Measurements from ENCODE around the gene ATXN2.
"Not testable (repeated sequence)": the region's sequence is repeated elsewhere in the genome, so short reads cannot be mapped to it uniquely, and the experiment has no call there.

The ATXN2 gene

DNA sequence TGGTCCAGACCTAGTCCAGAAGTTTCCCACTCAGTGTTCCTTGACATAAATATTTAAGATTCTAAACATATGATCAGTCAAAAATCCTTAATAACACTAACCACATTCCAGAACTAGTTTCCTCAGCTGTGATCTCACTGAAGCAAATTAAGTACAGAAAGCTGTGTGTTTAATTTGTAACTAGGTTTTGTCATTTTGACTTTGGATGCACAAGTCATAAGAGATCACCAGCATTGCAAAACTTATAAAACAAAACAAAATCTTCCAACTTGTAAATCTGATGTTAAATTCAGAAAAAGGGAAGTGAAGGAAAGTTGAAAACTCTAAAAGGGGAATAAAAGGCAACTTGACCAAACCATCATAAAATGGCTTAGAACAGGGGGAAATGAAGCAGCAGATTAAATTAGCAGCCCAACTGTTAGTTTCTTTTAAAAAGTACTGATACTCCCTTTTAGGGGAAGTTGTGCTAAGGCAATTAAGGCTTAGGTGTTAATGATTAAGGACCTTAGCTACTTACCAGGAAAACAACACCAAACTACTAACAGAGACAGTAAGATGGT is 136.8 kb downstream of the ATXN2 start:
- H3K27ac Mint-ChIP-seq: peak overlapping the region; percentile 27
- no peaks in the 10 kb centered on the region for H3K9me3 Mint-ChIP-seq

GRCh38 chr12:111460111-111460510 is 139.0 kb downstream of the ATXN2 start:
- not testable (repeated sequence) for H3K4me3 Mint-ChIP-seq, H3K27me3 Mint-ChIP-seq, H3K27ac Mint-ChIP-seq, H3K9me3 Mint-ChIP-seq
- H3K4me1 Mint-ChIP-seq (ENCODE audit: low read depth): peaks cover 14% of the 10 kb centered on the region
- peaks cover 13% of the 10 kb centered on the region for H3K36me3 Mint-ChIP-seq (ENCODE audit: low read depth)

More for the DNA sequence above, 136.8 kb downstream of the ATXN2 start:
- no peak overlapping the region for H3K4me3 Mint-ChIP-seq
- peaks cover 7% of the 10 kb centered on the region for H3K36me3 Mint-ChIP-seq (ENCODE audit: low read depth)
- peaks cover 6% of the 10 kb centered on the region for H3K4me1 Mint-ChIP-seq (ENCODE audit: low read depth)
- no peaks in the 10 kb centered on the region for H3K27me3 Mint-ChIP-seq

DNA sequence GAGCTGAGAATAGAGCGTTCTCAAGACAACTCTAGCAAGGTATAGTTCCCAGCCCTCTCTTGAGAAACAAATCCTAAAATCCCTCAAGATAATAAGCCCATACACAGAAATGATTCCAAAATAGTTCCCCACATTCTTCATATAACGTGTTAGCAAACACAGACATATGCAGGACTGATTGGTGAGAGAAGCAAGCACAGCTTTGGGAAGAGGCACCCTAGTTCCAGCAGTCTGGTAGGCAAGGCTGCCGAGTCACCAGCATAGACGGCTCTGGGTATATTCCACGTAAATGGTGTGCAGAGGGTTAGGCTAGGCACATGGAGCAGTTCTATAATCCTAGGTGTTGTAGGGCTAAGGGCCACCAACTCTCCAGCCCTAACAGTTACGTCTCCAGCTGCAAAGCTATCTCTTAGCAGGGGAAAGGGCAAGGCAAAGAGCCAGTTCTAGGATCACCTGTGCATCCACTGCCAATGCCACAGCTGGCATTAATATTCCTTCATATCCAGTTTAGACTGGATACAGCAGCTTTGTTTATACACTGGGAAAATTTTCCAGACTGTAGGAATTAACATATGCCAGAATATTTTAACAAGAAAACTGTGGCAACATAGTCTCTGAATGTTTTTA is 140.5 kb downstream of the ATXN2 start:
- peaks cover 20% of the 10 kb centered on the region for H3K4me1 Mint-ChIP-seq (ENCODE audit: low read depth)
- peaks cover 15% of the 10 kb centered on the region for H3K36me3 Mint-ChIP-seq (ENCODE audit: low read depth)
- no peaks in the 10 kb centered on the region for H3K9me3 Mint-ChIP-seq
- no peaks in the 10 kb centered on the region for H3K27me3 Mint-ChIP-seq
- peak overlapping the region; percentile 8 for H3K27ac Mint-ChIP-seq
- no peak overlapping the region for H3K4me3 Mint-ChIP-seq

DNA sequence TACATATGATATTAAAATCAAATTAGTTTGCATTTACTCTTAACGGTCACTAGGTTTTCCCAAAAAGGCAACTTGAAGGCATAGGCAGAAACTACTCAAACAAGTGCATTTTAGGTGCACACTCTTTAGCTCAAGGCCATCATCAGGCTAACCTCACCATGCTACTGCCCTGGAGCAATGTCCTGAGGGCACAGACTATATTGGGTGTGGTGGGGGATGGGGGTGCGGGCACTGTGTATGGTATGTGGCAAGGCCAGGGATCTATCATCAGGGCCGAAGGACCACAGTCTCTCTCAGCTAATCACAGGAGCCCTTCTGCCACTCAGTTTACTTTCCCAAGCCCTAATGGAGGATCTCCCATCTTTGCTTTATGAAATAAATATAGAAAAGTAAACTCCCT is 141.5 kb downstream of the ATXN2 start:
- Mint-ChIP-seq H3K4me1 (ENCODE audit: low read depth) (peaks cover 19% of the 10 kb centered on the region), H3K27me3 (no peaks in the 10 kb centered on the region), H3K9me3 (no peaks in the 10 kb centered on the region), H3K36me3 (ENCODE audit: low read depth) (peaks cover 19% of the 10 kb centered on the region), H3K27ac (peak overlapping the region; percentile 16), H3K4me3 (no peak overlapping the region)

DNA sequence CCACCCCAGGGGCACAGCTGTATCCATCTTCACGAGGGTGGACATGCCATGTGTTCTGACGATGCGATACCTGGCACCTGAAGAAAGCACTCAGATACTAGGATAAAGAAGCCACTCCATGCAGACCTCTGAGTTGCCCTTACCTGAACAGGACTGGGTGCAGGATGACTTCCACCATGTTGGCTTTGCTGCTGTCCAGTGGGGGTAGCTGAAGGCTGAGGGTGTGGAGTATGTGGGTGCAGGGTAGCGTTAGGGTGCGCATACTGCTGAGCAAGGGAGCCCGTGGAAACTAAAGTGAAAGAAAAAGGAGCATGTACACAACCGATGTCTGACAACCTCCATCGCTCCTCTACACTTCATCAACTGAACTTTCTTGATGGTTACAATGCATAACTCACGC is 142.0 kb downstream of the ATXN2 start:
- H3K4me1 Mint-ChIP-seq (ENCODE audit: low read depth): peaks cover 15% of the 10 kb centered on the region
- no peaks in the 10 kb centered on the region for H3K27me3 Mint-ChIP-seq
- no peak overlapping the region for H3K27ac Mint-ChIP-seq
- no peak overlapping the region for H3K4me3 Mint-ChIP-seq
- peaks cover 19% of the 10 kb centered on the region for H3K36me3 Mint-ChIP-seq (ENCODE audit: low read depth)
- H3K9me3 Mint-ChIP-seq: no peaks in the 10 kb centered on the region

- H3K36me3 Mint-ChIP-seq (ENCODE audit: low read depth): peaks cover 29% of the 10 kb centered on the region
- H3K27ac Mint-ChIP-seq: peak overlapping the region; percentile 51
- H3K4me1 Mint-ChIP-seq (ENCODE audit: low read depth): peaks cover 27% of the 10 kb centered on the region
Measured at GRCh38 chr12:111455448-111456320, 143.4 kb downstream of the ATXN2 start.

DNA sequence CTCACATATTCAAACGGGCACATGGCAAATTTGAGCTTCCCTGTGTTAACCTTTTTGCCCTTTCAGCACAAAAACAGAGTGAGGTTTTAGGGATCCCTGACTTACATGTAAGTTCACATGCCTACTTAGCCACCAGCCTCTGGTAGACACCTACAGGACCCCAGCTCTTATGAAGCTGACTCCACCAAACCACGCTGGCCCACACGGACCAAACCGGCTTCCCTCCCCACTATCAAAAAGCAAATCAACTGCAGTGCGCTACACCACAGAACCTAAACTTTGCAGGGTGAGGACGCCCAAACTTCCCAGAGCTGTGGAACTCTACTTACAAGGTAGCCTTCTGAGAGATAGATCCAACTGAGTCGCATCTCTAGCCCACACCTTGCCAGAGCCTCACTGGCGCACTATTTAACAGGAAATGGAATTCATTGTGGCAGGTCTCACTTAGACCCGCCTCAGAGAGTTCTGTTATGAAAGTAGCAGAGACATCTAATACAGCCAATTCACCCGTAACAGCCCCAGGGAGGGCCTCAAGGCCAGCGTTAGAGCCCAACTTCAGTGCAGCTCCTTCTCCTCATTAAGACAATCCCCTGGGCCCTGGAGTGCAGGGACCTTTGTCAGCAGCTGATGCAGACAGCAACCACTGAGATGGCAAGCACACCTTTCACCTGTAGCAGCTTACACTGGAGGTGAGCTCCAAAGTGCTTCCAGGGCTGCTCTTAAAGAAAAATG is 144.2 kb downstream of the ATXN2 start:
- peak overlapping the region; percentile 51 for H3K27ac Mint-ChIP-seq
- H3K27me3 Mint-ChIP-seq: no peaks in the 10 kb centered on the region
- H3K4me1 Mint-ChIP-seq (ENCODE audit: low read depth): peaks cover 34% of the 10 kb centered on the region
- H3K4me3 Mint-ChIP-seq: no peak overlapping the region
- no peaks in the 10 kb centered on the region for H3K9me3 Mint-ChIP-seq
- H3K36me3 Mint-ChIP-seq (ENCODE audit: low read depth): peaks cover 37% of the 10 kb centered on the region

More at GRCh38 chr12:111455448-111456320, 143.4 kb downstream of the ATXN2 start:
- no peak overlapping the region for H3K4me3 Mint-ChIP-seq
- no peaks in the 10 kb centered on the region for H3K27me3 Mint-ChIP-seq
- H3K9me3 Mint-ChIP-seq: no peaks in the 10 kb centered on the region

DNA sequence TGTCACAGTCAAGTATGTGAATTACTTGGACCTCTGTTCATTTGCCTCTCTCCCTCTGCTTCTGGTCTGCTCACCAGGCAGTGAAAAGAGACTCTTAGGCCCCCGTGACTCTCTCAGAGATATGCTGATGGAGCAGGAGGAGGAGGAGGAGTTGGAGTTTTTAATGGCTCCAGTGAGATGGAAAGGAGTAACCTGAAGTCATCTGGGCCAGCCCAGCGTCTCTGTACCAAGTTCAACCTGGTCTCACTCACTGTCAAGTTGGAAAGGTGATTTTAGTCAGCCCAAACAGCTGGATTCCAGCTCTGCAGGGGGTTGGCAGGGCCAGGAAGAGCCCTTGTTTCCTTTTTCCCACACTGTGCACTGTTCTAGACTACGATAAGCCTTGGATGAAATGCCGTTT is 144.8 kb downstream of the ATXN2 start:
- peaks cover 39% of the 10 kb centered on the region for H3K36me3 Mint-ChIP-seq (ENCODE audit: low read depth)
- H3K9me3 Mint-ChIP-seq: no peaks in the 10 kb centered on the region
- H3K27ac Mint-ChIP-seq: no peak overlapping the region
- no peaks in the 10 kb centered on the region for H3K27me3 Mint-ChIP-seq
- no peak overlapping the region for H3K4me3 Mint-ChIP-seq
- peaks cover 38% of the 10 kb centered on the region for H3K4me1 Mint-ChIP-seq (ENCODE audit: low read depth)

DNA sequence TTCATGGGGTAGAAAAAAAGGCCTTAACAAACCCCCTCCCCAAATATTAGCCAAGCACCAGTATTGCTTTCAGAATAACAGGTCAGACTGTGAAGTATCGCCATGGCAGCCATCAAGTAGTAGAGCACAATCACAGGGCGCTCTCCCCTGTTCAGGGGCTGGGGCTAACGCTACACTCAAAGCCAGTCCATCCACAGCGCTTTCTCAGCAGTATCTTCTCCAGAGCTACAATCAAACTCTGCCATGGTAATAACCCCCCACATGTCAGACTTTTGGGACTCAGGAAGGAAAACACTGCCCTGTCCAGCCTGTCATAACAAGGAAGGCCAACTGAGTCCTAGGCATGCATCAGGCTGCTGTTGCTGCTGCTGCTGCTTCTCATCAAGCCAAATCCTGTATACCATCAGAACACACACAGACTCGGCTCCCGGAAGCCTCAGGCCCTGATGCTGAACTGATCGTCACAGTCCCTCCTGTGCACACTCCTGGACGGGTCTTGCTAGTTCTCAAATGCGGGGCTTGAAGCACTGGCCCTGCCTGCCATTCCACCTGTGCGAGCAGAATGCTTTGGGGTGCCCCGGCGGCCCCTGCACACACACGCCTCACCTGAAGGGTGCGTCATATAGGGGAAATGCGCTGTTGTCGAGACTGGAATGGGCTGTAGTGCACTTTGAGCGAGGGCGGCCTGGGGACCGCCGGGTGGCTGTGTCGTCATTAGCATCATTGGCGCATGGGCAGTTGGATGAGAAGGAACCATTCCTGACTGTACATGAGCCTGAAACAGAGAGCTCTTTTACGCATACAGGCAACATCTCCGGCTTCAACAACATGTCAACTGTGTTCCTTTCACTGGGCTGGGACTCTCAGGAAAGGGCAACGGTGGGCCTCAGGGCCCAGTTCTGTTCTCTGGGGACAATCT is 145.8 kb downstream of the ATXN2 start:
- Mint-ChIP-seq H3K27ac (peak overlapping the region; percentile 0), H3K27me3 (no peaks in the 10 kb centered on the region), H3K4me1 (ENCODE audit: low read depth) (peaks cover 48% of the 10 kb centered on the region), H3K9me3 (no peaks in the 10 kb centered on the region), H3K4me3 (no peak overlapping the region), H3K36me3 (ENCODE audit: low read depth) (peaks cover 49% of the 10 kb centered on the region)

DNA sequence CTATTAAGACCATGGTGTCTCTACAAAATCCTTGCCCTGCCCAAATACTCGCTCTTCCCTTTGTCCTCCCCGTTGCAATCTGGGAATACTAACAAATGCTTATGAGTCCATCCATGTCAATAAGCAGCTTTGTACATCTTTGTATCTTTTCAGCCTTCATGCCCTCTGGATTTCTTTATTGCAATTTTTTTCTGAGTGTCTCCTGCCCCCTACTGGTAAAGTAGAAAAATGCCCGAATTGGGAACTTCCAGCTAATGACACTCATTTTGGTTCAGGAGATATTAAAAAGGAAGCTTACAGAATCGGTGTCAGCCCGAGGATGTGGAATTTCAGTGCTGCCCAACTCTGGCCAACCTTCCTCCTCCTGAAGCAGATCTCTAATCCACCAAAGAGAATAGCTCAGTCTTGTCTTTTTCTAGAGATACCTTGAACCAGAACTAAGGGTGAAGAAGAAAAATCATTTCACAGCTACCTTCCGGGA is 147.4 kb downstream of the ATXN2 start:
- no peak overlapping the region for H3K4me3 Mint-ChIP-seq
- H3K36me3 Mint-ChIP-seq (ENCODE audit: low read depth): peaks cover 59% of the 10 kb centered on the region
- peak overlapping the region; percentile 15 for H3K27ac Mint-ChIP-seq
- H3K27me3 Mint-ChIP-seq: no peaks in the 10 kb centered on the region
- no peaks in the 10 kb centered on the region for H3K9me3 Mint-ChIP-seq
- H3K4me1 Mint-ChIP-seq (ENCODE audit: low read depth): peaks cover 55% of the 10 kb centered on the region

DNA sequence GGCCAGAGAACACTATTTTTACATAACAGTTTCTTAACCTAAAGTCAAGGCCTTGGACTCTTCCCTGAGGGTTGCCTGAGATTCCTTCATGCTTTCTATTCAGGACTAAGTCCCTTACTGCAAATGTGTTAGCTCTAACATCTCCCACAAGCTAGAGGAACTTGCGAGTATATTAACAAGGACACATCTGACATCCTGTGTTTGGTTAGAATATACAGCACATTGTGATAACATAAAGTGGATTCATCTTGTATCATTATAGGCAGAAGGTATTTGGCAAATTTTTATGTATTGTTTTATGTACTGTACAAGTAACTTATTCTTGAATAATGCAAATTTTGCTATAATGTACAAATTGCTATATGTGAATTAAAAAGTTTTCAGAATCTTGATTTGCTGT is 147.9 kb downstream of the ATXN2 start:
- peaks cover 64% of the 10 kb centered on the region for H3K36me3 Mint-ChIP-seq (ENCODE audit: low read depth)
- no peaks in the 10 kb centered on the region for H3K9me3 Mint-ChIP-seq
- peaks cover 59% of the 10 kb centered on the region for H3K4me1 Mint-ChIP-seq (ENCODE audit: low read depth)
- H3K27me3 Mint-ChIP-seq: no peaks in the 10 kb centered on the region
- no peak overlapping the region for H3K4me3 Mint-ChIP-seq
- peak overlapping the region; percentile 15 for H3K27ac Mint-ChIP-seq

DNA sequence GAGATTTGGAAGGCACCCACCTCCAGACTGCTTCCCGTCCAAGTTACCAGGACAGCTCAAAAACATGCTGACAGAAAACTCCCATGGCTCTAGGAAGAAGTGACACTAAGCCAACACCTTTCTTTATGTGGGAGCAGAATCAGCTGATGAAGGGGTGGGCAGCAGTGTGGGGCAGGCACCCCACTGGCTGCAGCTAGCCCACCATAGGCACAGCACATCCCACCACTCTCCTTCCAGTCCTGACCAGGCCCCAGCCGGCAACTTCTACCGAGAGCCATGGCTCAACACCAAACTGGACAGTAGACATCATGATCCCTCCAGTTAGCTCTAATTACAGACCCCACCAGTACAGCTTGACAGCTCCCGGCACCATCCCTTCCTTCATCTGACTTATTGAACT is 148.4 kb downstream of the ATXN2 start:
- no peaks in the 10 kb centered on the region for H3K9me3 Mint-ChIP-seq
- H3K36me3 Mint-ChIP-seq (ENCODE audit: low read depth): peaks cover 64% of the 10 kb centered on the region
- no peaks in the 10 kb centered on the region for H3K27me3 Mint-ChIP-seq
- peak overlapping the region; percentile 2 for H3K4me3 Mint-ChIP-seq
- peaks cover 60% of the 10 kb centered on the region for H3K4me1 Mint-ChIP-seq (ENCODE audit: low read depth)
- H3K27ac Mint-ChIP-seq: peak overlapping the region; percentile 2

- H3K36me3 Mint-ChIP-seq (ENCODE audit: low read depth): peaks cover 58% of the 10 kb centered on the region
- peaks cover 66% of the 10 kb centered on the region for H3K4me1 Mint-ChIP-seq (ENCODE audit: low read depth)
- H3K27ac Mint-ChIP-seq: peak overlapping the region; percentile 72
- no peaks in the 10 kb centered on the region for H3K9me3 Mint-ChIP-seq
- no peak overlapping the region for H3K4me3 Mint-ChIP-seq
- no peaks in the 10 kb centered on the region for H3K27me3 Mint-ChIP-seq
Measured at GRCh38 chr12:111448846-111449790, 150.0 kb downstream of the ATXN2 start.

All from stimulated activated naive CD8-positive, alpha-beta T cell treated with anti-CD3 and anti-CD28 coated beads, Interleukin-15, Interleukin-2, amounts not matched to agents 100 ng/mL and 50 ng/mL, for 24 hours (primary cell).